Ishikawa (cell line): ENCODE measurements around the gene TECPR2.

Source experiments
- CEBPB ChIP-seq: IDR thresholded peaks from 2 replicates; pipeline ENCODE4 v1.6.1; 2012
- CREB1 ChIP-seq: IDR thresholded peaks from 2 replicates; pipeline ENCODE4 v1.6.1; 2012; ENCODE audit warnings: low read depth
- EGR1 ChIP-seq: IDR thresholded peaks from 2 replicates; pipeline ENCODE4 v1.6.1; 2012
- EP300 ChIP-seq: IDR thresholded peaks from 2 replicates; pipeline ENCODE4 v1.6.1; 2012; ENCODE audit warnings: borderline replicate concordance
- FOXM1 ChIP-seq: IDR thresholded peaks from 2 replicates; pipeline ENCODE4 v1.6.1; 2012; ENCODE audit warnings: low read depth, borderline replicate concordance
- NFIC ChIP-seq: IDR thresholded peaks from 2 replicates; pipeline ENCODE4 v1.6.1; 2012
- RAD21 ChIP-seq: IDR thresholded peaks from 2 replicates; pipeline ENCODE4 v1.6.1; 2012; ENCODE audit warnings: low read depth
- TAF1 ChIP-seq: IDR thresholded peaks from 2 replicates; pipeline ENCODE4 v1.6.1; 2012; ENCODE audit warnings: low read depth, mild to moderate bottlenecking
- TEAD4 ChIP-seq: IDR thresholded peaks from 2 replicates; pipeline ENCODE4 v1.6.1; 2012
- YY1 ChIP-seq: IDR thresholded peaks from 2 replicates; pipeline ENCODE4 v1.6.1; 2012; ENCODE audit warnings: low read depth
- TF ChIP-seq, protein P1 (sequence below): IDR thresholded peaks from 2 replicates; pipeline ENCODE4 v1.6.1; 2012; ENCODE audit warnings: low read depth, mild to moderate bottlenecking
- TF ChIP-seq, protein P2 (sequence below): IDR thresholded peaks from 2 replicates; pipeline ENCODE4 v1.6.1; 2012

DNA sequence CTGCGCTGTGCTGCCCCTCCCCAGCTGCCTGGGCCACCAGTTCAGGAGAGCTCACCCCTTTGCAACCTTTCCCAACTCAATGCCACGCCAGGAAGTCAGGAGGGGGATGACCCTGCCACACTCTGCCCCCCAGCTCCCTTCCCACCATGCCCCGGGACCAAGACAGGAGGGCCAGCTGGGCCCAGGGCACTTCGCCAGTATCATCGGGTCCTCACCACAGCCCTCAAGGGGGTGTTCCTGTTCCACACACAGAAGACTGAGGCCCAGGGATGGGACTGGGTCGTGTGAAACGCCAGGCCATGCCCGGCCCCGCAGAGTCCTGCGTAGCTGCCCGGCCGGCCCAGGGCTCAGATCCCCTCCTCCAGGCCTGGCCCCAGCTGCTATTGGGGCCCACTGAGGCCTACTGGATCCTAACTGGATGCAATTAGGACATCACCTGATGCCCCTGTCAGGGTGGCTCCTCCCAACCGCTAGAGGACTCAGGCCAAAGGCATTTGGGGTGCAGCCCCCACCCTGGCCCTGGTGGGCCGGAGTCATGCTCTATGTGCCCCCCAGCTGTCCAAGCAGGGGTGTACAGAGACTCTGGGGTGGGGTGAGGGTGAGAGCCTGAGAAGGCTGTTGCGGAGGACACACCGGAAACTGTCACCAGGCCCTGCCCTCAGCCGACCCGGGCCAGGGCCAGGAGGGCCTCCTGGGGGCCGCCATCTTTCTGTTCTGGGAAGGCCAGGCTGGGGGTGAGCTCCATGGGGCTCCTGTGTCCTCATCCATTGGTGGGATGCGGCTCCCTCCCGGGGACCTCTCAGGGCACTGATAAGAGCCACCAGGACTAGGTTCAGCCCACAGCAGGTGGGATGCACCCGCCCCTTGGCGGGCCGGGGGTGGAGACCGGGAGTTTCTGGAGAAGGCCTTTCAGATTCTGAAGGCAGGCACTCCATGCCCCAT is 176.1 kb downstream of the TECPR2 start:
- TF ChIP-seq, protein P1, sequence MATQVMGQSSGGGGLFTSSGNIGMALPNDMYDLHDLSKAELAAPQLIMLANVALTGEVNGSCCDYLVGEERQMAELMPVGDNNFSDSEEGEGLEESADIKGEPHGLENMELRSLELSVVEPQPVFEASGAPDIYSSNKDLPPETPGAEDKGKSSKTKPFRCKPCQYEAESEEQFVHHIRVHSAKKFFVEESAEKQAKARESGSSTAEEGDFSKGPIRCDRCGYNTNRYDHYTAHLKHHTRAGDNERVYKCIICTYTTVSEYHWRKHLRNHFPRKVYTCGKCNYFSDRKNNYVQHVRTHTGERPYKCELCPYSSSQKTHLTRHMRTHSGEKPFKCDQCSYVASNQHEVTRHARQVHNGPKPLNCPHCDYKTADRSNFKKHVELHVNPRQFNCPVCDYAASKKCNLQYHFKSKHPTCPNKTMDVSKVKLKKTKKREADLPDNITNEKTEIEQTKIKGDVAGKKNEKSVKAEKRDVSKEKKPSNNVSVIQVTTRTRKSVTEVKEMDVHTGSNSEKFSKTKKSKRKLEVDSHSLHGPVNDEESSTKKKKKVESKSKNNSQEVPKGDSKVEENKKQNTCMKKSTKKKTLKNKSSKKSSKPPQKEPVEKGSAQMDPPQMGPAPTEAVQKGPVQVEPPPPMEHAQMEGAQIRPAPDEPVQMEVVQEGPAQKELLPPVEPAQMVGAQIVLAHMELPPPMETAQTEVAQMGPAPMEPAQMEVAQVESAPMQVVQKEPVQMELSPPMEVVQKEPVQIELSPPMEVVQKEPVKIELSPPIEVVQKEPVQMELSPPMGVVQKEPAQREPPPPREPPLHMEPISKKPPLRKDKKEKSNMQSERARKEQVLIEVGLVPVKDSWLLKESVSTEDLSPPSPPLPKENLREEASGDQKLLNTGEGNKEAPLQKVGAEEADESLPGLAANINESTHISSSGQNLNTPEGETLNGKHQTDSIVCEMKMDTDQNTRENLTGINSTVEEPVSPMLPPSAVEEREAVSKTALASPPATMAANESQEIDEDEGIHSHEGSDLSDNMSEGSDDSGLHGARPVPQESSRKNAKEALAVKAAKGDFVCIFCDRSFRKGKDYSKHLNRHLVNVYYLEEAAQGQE = no peak
- no peak for TF ChIP-seq RAD21
- no peak for TF ChIP-seq NFIC
- TF ChIP-seq EP300 = no peak
- no peak for TF ChIP-seq TEAD4
- no peak for TF ChIP-seq YY1
- TF ChIP-seq, protein P2, sequence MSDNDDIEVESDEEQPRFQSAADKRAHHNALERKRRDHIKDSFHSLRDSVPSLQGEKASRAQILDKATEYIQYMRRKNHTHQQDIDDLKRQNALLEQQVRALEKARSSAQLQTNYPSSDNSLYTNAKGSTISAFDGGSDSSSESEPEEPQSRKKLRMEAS = no peak
- no peak for TF ChIP-seq CREB1
- no peak for TF ChIP-seq TAF1
- TF ChIP-seq FOXM1 = no peak
- TF ChIP-seq EGR1 = no peak
- no peak for TF ChIP-seq CEBPB
